K562 (cell line): ENCODE results near the gene FAHD2B. TPM values are rescaled to one million over a fixed set of nuclear protein-coding genes. Genes with fewer than 3 reads are reported as not detected.
"Not testable (repeated sequence)": the region's sequence is repeated elsewhere in the genome, so short reads cannot be mapped to it uniquely, and the experiment has no call there.

Source experiments
- ATAC-seq: fragments of 200-7000 bp; cut with Tn5 transposase; 3 replicates; pipeline ENCODE4 v1.9.1; 2020; ENCODE audit warnings: moderate library complexity
- BruUV-seq: library from RNA; stranded (reverse); fragments of 400-500 nt; replicated peaks from 2 replicates; lab custom pipeline; 2021; lab: Mats Ljungman, UMichigan
- CTCF ChIA-PET: fragments of 300-600 bp; formaldehyde crosslinking; extraction: SDS; loops from one replicate; lab custom pipeline; 2021; ENCODE audit warnings: low intra/inter-chr PET ratio; lab: Yijun Ruan, JAX
- POLR2A ChIA-PET: fragments of 300-600, 350-650 bp; sonication (Branson Sonifier 250); formaldehyde crosslinking; extraction: SDS; loops from one replicate; lab custom pipeline; 2021; ENCODE audit warnings: antibody characterized with exemption, inconsistent platforms; lab: Yijun Ruan, JAX
- DNase-seq, 4 experiments: peaks; one replicate each; pipeline versions ENCODE4 v3.0.0 to v3.0.0-alpha.2; 2011 to 2018; ENCODE audit warnings: low spot score in 3 of 4, mixed read lengths in 3 of 4; ENCODE audit errors: extremely low read depth in 1 of 4
- FAIRE-seq: peaks from 2 replicates; lab custom pipeline; 2011; peaks lifted over from hg19 to GRCh38; lab: Jason Lieb, UNC
- H2AFZ ChIP-seq: 2 replicates; pipeline ENCODE4 v1.6.0; 2011; ENCODE audit warnings: low read depth, low read length, control low read depth, inconsistent platforms
- H3K27ac ChIP-seq: fragments of 200-600 bp; 3 replicates; pipeline ENCODE4 v1.8.0; 2011; ENCODE audit warnings: low read depth, mild to moderate bottlenecking, control low read depth, inconsistent platforms, low read length, moderate library complexity, mixed read lengths; ENCODE audit errors: extremely low read depth
- H3K27me3 ChIP-seq, 2 experiments: fragments of 300-600 bp in 1 of 2; 2 replicates in 1 of 2; 3 replicates in 1 of 2; pipeline versions ENCODE4 v1.6.0 to v1.8.0; 2011; ENCODE audit warnings: inconsistent platforms in 2 of 2, low read length in 2 of 2, mild to moderate bottlenecking in 1 of 2, mixed read lengths in 1 of 2, moderate library complexity in 1 of 2; ENCODE audit not compliant: control insufficient read depth in 2 of 2, insufficient read depth in 2 of 2
- H3K36me3 ChIP-seq: fragments of 300-600 bp; 3 replicates; pipeline ENCODE4 v1.8.0; 2011; ENCODE audit warnings: mild to moderate bottlenecking, low read length, inconsistent platforms; ENCODE audit not compliant: control insufficient read depth, insufficient read depth
- H3K4me1 ChIP-seq, 2 experiments: fragments of 200-600 bp in 1 of 2; replicated peaks in 1 of 2; 2 replicates in 1 of 2; 3 replicates in 1 of 2; pipeline versions ENCODE4 v1.5.1 to v1.8.0; 2011; ENCODE audit warnings: inconsistent platforms in 2 of 2, low read length in 2 of 2, mild to moderate bottlenecking in 1 of 2, mixed read lengths in 1 of 2, moderate library complexity in 1 of 2; ENCODE audit not compliant: control insufficient read depth in 2 of 2, insufficient read depth in 2 of 2
- H3K4me2 ChIP-seq: 2 replicates; pipeline ENCODE4 v1.6.1; 2011; ENCODE audit warnings: low read length, control low read depth, inconsistent platforms, mixed read lengths; ENCODE audit not compliant: insufficient read depth
- H3K4me3 ChIP-seq: fragments of 200-600 bp; sonication (generic), shearing (Covaris generic); 2 replicates; pipeline ENCODE4 v1.5.1; 2016; ENCODE audit warnings: control low read depth, inconsistent platforms
- H3K79me2 ChIP-seq: fragments of 200-600 bp; 3 replicates; pipeline ENCODE4 v1.8.0; 2011; ENCODE audit warnings: low read length, inconsistent platforms; ENCODE audit not compliant: control insufficient read depth, insufficient read depth
- H3K9ac ChIP-seq, 2 experiments: 2 replicates each; pipeline versions ENCODE4 v1.6.0 to v1.6.1; 2011; ENCODE audit warnings: low read depth in 2 of 2, low read length in 2 of 2, control low read depth in 1 of 2, inconsistent platforms in 1 of 2, mild to moderate bottlenecking in 1 of 2, mixed read lengths in 1 of 2; ENCODE audit not compliant: insufficient read depth in 1 of 2
- H3K9me1 ChIP-seq: one replicate; pipeline ENCODE4 v1.6.0; 2011; ENCODE audit warnings: inconsistent platforms, mild to moderate bottlenecking, low read length, moderate library complexity; ENCODE audit not compliant: control insufficient read depth, insufficient read depth
- H3K9me3 ChIP-seq: replicated peaks from 2 replicates; pipeline ENCODE4 v1.5.1; 2011; ENCODE audit warnings: low read depth, low read length, inconsistent platforms; ENCODE audit not compliant: control insufficient read depth, insufficient read depth
- H4K20me1 ChIP-seq: replicated peaks from 2 replicates; pipeline ENCODE4 v1.6.1; 2011; ENCODE audit warnings: low read length, inconsistent platforms, mixed read lengths; ENCODE audit not compliant: control insufficient read depth, insufficient read depth
- CREB3L1 ChIP-seq: fragments of 450-650 bp; IDR thresholded peaks from 2 replicates; pipeline ENCODE4 v1.6.1; 2014; ENCODE audit warnings: low read depth, mild to moderate bottlenecking, moderate library complexity, borderline replicate concordance
- CTCF ChIP-seq, 3 experiments: IDR thresholded peaks in 2 of 3; conservative IDR thresholded peaks in 1 of 3; 2 replicates each; pipeline ENCODE4 v1.5.1; 2011 to 2012; ENCODE audit warnings: low read length in 3 of 3, mild to moderate bottlenecking in 3 of 3, control low read depth in 2 of 3, improper control_type of control experiment in 1 of 3, inconsistent platforms in 1 of 3, low read depth in 1 of 3, mixed read lengths in 1 of 3, moderate library complexity in 1 of 3; ENCODE audit not compliant: insufficient read depth in 2 of 3
- RB1 ChIP-seq: fragments of 450-650 bp; IDR thresholded peaks from 2 replicates; pipeline ENCODE4 v1.6.1; 2017; ENCODE audit warnings: low read depth, mild to moderate bottlenecking
- STAG1 ChIP-seq: sonication (generic); formaldehyde crosslinking; IDR thresholded peaks from 2 replicates; pipeline ENCODE4 v1.5.0; 2020; ENCODE audit warnings: missing genetic modification reagents, borderline replicate concordance
- TEAD1 ChIP-seq, 2 experiments: fragments of 450-650 bp in 1 of 2; sonication (generic) in 1 of 2; formaldehyde crosslinking; IDR thresholded peaks; 2 replicates each; pipeline versions ENCODE4 v1.4.0 to v1.8.0; 2020 to 2022; ENCODE audit warnings: mild to moderate bottlenecking in 2 of 2, missing genetic modification reagents in 1 of 2
- XRCC5 ChIP-seq: fragments of 200-400 bp; formaldehyde crosslinking; IDR thresholded peaks from 2 replicates; pipeline ENCODE4 v1.6.1; 2017; ENCODE audit warnings: low read depth, mild to moderate bottlenecking, low read length
- ZNF232 ChIP-seq: sonication (generic); formaldehyde crosslinking; IDR thresholded peaks from 2 replicates; pipeline ENCODE4 v1.8.0; 2022; ENCODE audit warnings: mild to moderate bottlenecking, missing genetic modification reagents
- ZNF592 ChIP-seq: fragments of 450-650 bp; IDR thresholded peaks from 2 replicates; pipeline ENCODE4 v1.6.1; 2017; ENCODE audit warnings: antibody characterized with exemption, mild to moderate bottlenecking
- WGBS: fragments of 100-300 bp; shearing (Covaris generic); methylation state at CpG from one replicate; pipeline ENCODE4 v1.1.6; 2016; ENCODE audit warnings: low coverage, mixed read lengths; ENCODE audit not compliant: insufficient coverage; ENCODE audit errors: missing lambda C conversion rate; 5-methylcytosine and 5-hydroxymethylcytosine counted together
- in situ Hi-C: fragments of 300-500 bp; cut with MboI; formaldehyde crosslinking; loops from 4 replicates; pipeline ENCODE4 v1.15.0; 2018; ENCODE audit warnings: inconsistent platforms, mixed read lengths
- intact Hi-C: fragments of 100-400 bp; cut with micrococcal nuclease; formaldehyde crosslinking; loops from 2 replicates; pipeline ENCODE4 v1.14.2; 2022
- polyA plus RNA-seq, 8 experiments: library from polyadenylated mRNA; depleted of rRNA in 4 of 8; stranded (reverse) in 5 of 8; unstranded in 3 of 8; fragments of >200 nt; fragmentation: Nextera tagmentation in 2 of 8; fragmentation: Illumina TruSeq in 1 of 8; extraction: Ambion mirVana in 2 of 8; extraction: Trizol in 1 of 8; gene quantifications; 2 replicates each; pipeline versions ENCODE4 v1.2.1 to v1.2.3, GENCODE V29; 2011 to 2014; ENCODE audit warnings: inconsistent platforms in 1 of 8, missing spikeins in 1 of 8
- total RNA-seq, 7 experiments: library from RNA; depleted of rRNA in 6 of 7; stranded (reverse); fragments of >200 nt in 6 of 7; fragmentation: Illumina TruSeq in 2 of 7; extraction: Trizol in 2 of 7; gene quantifications; 2 replicates each; pipeline versions ENCODE4 v1.2.1 to v1.2.3, GENCODE V29; 2011 to 2021; ENCODE audit warnings: low replicate concordance in 1 of 7

Gene FAHD2B
- total and polyA plus RNA-seq, 9 of the 15 experiments (the other 6 are each of a cell fraction or from before 2014, with no cell fraction given): 4.7 to 36.6 (median 26.1) TPM

- not testable (repeated sequence) for H3K27me3 ChIP-seq, H3K9me3 ChIP-seq, H4K20me1 ChIP-seq, H3K36me3 ChIP-seq, H3K79me2 ChIP-seq, H3K4me1 ChIP-seq, BruUV-seq, H3K9me1 ChIP-seq
- H3K4me2 ChIP-seq: peak overlapping the region; percentile 96
- peak; percentile 73 for ATAC-seq
- H2AFZ ChIP-seq: peak overlapping the region; percentile 99
- CTCF ChIA-PET: interaction anchor here (0.6 to 1.8 kb wide), 6 partner anchors 69 to 1090 kb away, joined by 3 to 16 read pairs (median 4); partner anchors contain the start of genes ADRA2B and ANKRD39
- DNase-seq: peak; percentile 5 to 29 (median 7)
- POLR2A ChIA-PET: interaction anchor here (0.6 to 0.7 kb wide), 2 partner anchors 233 to 1418 kb away, joined by 3 read pairs; no protein-coding TSS in a partner anchor
- in situ Hi-C loops (loop anchor here (25.0 kb wide), 1 partner anchor 250 kb away; the partner anchor contains the start of genes ANKRD39 and SEMA4C), intact Hi-C loops (loop anchor here (2.0 to 5.0 kb wide), 3 partner anchors 100 to 255 kb away; partner anchors contain the start of gene ANKRD39)
- 0% methylated on average over 31 of the region's 44 CpGs for WGBS
- H3K4me3 ChIP-seq: peak overlapping the region; percentile 61
- H3K9ac ChIP-seq: peak overlapping the region; percentile 64 to 94; a peak in 3 of 4 replicates
- peak overlapping the region; percentile 81 for H3K27ac ChIP-seq
- FAIRE-seq: peak; percentile 90
- TF ChIP-seq CTCF (IDR thresholded peaks at IDR 0.05 in 2 of 3, conservative IDR thresholded peaks at IDR 0.05 in 1 of 3; ENCODE audit: insufficient read depth in 2 of 3, low read depth in 1 of 3, low read length in 3 of 3) (peak; percentile 81 to 92 (median 87)), XRCC5 (peak; percentile 9; the same call in 1 of the 2 replicates), CREB3L1 (peak; percentile 75; the same call in 1 of the 2 replicates), RB1 (peak; percentile 29; the same call in 1 of the 2 replicates), ZNF592 (peak; percentile 17; the same call in 1 of the 2 replicates), STAG1 (peak; percentile 47; the same call in 1 of the 2 replicates), ZNF232 (0 out of 2 replicates have a peak, but pooled peaks have one; percentile 2), TEAD1 (CRISPR knock-in tag; IDR thresholded peaks at IDR 0.05) (peak in 1 of 2 experiments; percentile 7; a peak in 1 of 4 replicates)
Measured at GRCh38 chr2:97112320-97113049, 17.8 kb upstream of the FAHD2B start.
